ENCODE measurements around the gene ZNF74.

- TF ChIP-seq CTCF (IDR thresholded peaks at IDR 0.05) (no peak), POLR2A (IDR thresholded peaks at IDR 0.05) (no peak)
Observed at GRCh38 chr22:20424932-20425565, 31.1 kb downstream of the ZNF74 start.
